Stimulated activated naive B cell treated with anti-CD40 and anti-IgM and Interleukin-4, amounts not matched to agents 10 μg/mL and 1 μg/mL and 100 μg/mL, for 72 hours (primary cell): ENCODE measurements around the gene BMPER.

Source experiments
- ATAC-seq, 2 donors: fragments of 150-1000 bp; cut with Tn5 transposase; replicated peaks; 2 replicates each; pipeline ENCODE4 v1.10.0; 2021; ENCODE audit warnings: moderate library complexity in 1 of 2
- DNase-seq: peaks from one replicate; pipeline ENCODE4 v3.0.0; 2021
- H3K27ac Mint-ChIP-seq: one replicate; pipeline ENCODE4 v1.8.0; 2022; ENCODE audit warnings: mild to moderate bottlenecking, mixed read lengths
- H3K27me3 Mint-ChIP-seq, 2 donors: one replicate each; pipeline ENCODE4 v1.8.0; 2022; ENCODE audit warnings: mixed read lengths in 2 of 2
- H3K36me3 Mint-ChIP-seq, 2 donors: one replicate each; pipeline ENCODE4 v1.8.0; 2022; ENCODE audit warnings: mixed read lengths in 2 of 2, mild to moderate bottlenecking in 1 of 2
- H3K4me1 Mint-ChIP-seq, 2 donors: one replicate each; pipeline ENCODE4 v1.8.0; 2022; ENCODE audit warnings: mixed read lengths in 2 of 2, mild to moderate bottlenecking in 1 of 2
- H3K4me3 Mint-ChIP-seq, 2 donors: one replicate each; pipeline ENCODE4 v1.8.0; 2022; ENCODE audit warnings: mild to moderate bottlenecking in 2 of 2, mixed read lengths in 2 of 2, moderate library complexity in 1 of 2
- H3K9me3 Mint-ChIP-seq, 2 donors: one replicate each; pipeline ENCODE4 v1.8.0; 2022; ENCODE audit warnings: mixed read lengths in 2 of 2, mild to moderate bottlenecking in 1 of 2

BMPER gene

DNA sequence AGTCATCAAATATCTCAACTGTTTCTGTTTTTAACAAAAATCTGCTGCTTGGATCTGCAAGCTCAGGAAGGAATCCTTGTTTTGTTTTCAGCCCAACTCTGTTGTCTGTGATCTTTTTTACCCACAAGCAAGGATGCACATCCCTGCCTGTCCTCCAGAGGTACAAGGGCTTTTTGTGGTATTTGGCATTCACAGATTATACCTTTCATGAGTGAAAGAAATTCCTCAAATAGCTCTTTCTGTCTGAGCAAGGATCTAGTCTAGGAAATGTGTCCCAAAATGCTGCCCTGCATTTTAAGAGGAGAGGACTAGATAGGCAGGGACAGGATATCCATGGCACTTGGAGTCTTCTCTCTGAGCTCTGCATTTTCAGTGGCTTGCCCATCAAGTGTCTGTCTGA lies 151.8 kb downstream of the BMPER start:
- no peak for ATAC-seq
- Mint-ChIP-seq H3K27me3 (no peaks in the 10 kb centered on the region), H3K4me1 (no peaks in the 10 kb centered on the region), H3K9me3 (no peaks in the 10 kb centered on the region), H3K36me3 (no peaks in the 10 kb centered on the region), H3K4me3 (no peak overlapping the region), H3K27ac (no peak overlapping the region)
- DNase-seq, result no peak

DNA sequence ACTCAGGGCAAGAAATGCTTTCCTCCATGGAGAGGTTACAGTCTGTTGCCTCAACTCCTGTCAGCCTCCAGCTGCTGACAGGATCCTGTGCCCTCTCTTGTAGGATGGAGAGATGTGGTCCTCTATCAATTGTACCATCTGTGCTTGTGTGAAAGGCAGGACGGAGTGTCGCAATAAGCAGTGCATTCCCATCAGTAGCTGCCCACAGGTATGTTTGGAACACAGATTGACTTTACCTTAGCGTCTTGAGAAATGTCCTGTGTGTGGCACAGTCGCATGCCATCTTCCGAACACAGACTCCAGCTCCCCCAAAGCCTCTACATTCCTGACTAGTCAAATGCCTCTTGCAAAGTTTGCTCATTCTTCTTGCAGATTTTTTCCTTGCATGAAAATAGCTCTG lies 152.6 kb downstream of the BMPER start:
- Mint-ChIP-seq H3K27me3 (no peaks in the 10 kb centered on the region), H3K9me3 (no peaks in the 10 kb centered on the region), H3K4me3 (no peak overlapping the region), H3K4me1 (no peaks in the 10 kb centered on the region), H3K27ac (no peak overlapping the region), H3K36me3 (no peaks in the 10 kb centered on the region)
- no peak for ATAC-seq
- no peak for DNase-seq

DNA sequence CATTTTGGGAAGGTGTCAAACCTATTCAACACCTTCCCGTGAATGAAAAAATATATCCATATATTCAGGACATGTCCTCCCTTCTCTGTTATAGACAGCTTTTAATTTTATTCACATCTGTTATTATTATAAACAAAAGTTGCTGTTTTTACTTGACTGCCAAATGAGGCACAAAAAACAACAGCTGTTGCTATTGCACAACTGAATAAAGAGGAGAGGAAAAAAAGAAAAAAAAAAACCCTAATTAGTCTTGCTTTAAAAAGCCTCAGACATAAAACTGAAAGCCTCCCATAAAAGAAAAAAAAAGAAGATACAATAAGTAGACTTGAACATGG lies 153.4 kb downstream of the BMPER start:
- Mint-ChIP-seq H3K4me1 (no peaks in the 10 kb centered on the region), H3K4me3 (no peak overlapping the region), H3K27ac (no peak overlapping the region), H3K9me3 (no peaks in the 10 kb centered on the region), H3K27me3 (no peaks in the 10 kb centered on the region), H3K36me3 (no peaks in the 10 kb centered on the region)
- DNase-seq (no peak), ATAC-seq (no peak)

DNA sequence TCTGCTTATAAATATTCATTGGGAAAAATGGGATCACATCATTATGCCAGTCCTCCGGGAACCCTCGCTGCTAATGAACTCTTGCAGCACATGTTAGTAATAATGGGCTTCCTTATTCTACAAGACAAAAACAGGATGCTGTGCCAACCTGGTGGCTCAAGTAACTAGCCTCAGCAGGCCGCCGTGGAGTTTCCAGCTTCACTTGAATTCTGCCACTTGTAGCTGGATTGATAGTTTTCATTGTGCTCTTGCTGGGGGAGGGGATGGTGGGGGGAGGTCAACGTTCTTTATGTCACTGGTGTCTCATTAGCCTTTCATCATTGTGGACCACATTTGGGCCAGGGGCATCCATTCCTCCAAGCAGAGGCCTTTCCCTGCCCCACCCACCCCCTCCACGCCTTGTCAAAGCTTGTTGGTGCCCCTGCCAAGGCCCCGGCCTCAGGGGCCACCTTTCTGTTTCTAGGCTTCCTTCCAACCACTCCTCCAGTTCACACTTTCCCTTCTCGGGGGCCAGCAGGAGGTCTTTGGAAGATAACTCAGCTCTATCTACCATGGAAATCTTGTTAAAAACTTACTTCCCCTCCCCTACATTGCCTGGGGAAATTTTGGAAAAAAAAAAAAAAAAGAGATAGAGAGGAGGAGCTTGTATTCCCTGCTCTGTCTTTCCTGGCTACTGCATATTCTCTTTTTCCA lies 153.9 kb downstream of the BMPER start:
- H3K9me3 Mint-ChIP-seq, result no peaks in the 10 kb centered on the region
- no peak overlapping the region for H3K4me3 Mint-ChIP-seq
- H3K4me1 Mint-ChIP-seq, result no peaks in the 10 kb centered on the region
- H3K36me3 Mint-ChIP-seq, result no peaks in the 10 kb centered on the region
- no peak for ATAC-seq
- no peak overlapping the region for H3K27ac Mint-ChIP-seq
- H3K27me3 Mint-ChIP-seq, result no peaks in the 10 kb centered on the region
- no peak for DNase-seq

DNA sequence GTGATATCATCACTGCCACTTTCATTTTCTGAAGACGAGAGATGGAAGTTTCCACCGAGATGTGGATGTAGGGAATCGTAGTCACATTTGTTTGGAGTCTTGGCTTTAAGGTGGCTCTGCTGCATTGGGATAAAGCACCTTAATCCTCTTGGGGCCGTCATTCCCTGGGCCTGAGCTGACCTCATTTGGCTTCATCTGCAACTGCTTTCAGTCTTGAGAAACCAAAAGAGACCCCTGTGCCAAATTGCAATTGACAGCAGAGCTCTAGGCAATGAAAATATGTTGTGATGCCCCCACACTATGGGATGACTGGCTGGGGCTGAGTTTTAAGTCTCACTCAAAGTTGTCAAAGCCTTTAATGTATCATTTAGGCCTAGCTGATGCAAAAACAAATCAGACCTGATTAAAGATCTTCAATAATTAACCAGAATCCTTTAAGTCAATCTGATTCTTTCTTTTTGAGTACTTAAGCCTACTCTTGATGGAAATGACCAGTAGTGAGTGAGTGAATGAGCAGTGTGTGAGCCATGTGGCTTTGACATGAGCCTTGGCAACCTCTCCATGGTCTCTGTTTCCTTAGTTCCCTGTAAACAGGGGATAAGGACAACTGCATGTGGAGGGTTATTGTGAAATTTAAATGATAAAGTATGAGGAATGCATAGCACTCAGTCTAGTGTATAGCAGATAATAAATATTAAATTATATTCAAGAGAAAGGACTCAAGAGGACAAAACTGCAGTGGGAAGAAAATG lies 155.0 kb downstream of the BMPER start:
- Mint-ChIP-seq H3K27me3 (no peaks in the 10 kb centered on the region), H3K27ac (no peak overlapping the region)

DNA sequence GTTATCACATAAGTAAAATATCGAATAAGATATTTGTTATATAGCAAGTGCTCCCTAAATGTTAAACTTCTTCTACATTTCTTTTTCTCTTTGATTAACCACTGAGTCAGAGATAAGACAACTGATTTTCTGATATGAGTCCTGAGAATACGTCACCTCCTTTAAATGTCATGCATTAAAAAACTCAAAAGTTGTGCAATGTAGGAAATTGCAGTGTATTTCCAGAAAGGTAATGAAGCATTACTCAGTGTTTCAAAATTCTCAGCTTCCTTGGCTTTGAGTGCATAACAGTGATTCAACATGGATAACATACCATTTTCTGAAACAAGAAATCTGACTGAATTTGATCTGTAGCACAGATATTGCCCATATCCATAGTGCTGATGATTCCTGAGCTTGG lies 155.8 kb downstream of the BMPER start:
- Mint-ChIP-seq H3K27ac (no peak overlapping the region), H3K4me1 (no peaks in the 10 kb centered on the region), H3K9me3 (no peaks in the 10 kb centered on the region), H3K4me3 (no peak overlapping the region), H3K27me3 (no peaks in the 10 kb centered on the region), H3K36me3 (no peaks in the 10 kb centered on the region)
- DNase-seq, result no peak
- ATAC-seq, result no peak

More for the DNA sequence above, 155.0 kb downstream of the BMPER start:
- ATAC-seq, result no peak
- no peaks in the 10 kb centered on the region for H3K4me1 Mint-ChIP-seq
- no peaks in the 10 kb centered on the region for H3K9me3 Mint-ChIP-seq
- no peak overlapping the region for H3K4me3 Mint-ChIP-seq
- H3K36me3 Mint-ChIP-seq, result no peaks in the 10 kb centered on the region
- no peak for DNase-seq

DNA sequence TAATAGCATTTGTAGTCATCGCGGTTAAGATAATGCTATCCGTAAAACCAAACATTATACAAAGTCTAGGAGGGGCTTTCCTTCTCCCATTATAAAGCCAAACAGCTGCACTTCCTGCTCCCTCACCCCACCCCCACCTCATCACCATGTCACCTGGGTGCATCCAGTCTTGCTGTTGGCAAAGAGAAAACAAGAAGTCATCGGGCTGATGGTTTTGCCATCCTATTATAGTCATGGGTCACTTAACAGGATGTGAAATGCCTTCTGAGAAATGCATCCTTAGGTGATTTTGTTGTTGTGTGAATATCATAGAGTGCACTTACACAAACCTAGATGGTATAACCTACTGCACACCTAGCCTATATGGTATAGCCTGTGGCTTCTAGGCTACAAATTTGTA lies 157.0 kb downstream of the BMPER start:
- Mint-ChIP-seq H3K36me3 (no peaks in the 10 kb centered on the region), H3K4me1 (no peaks in the 10 kb centered on the region), H3K27ac (no peak overlapping the region), H3K27me3 (no peaks in the 10 kb centered on the region), H3K9me3 (no peaks in the 10 kb centered on the region), H3K4me3 (no peak overlapping the region)
- DNase-seq, result no peak
- ATAC-seq, result no peak

DNA sequence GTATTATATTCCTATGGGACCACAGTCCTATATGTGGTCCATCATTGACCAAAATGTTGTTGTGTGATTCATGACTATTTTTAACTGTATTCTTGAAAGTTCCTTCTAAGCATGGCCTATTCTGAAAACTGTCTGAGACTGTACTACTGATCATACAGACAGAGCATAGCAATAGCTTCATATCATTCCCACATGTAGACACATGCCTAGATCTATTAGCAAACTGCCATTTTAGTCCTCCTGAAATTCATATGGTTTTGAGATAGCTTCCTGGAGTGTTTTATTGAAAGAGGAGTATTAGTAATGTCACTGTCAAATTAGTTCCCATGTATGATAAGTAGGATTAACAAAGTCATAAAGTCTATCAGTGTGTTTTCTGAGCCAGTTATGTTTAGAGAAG lies 157.5 kb downstream of the BMPER start:
- DNase-seq (no peak), ATAC-seq (no peak)
- Mint-ChIP-seq H3K27ac (no peak overlapping the region), H3K4me3 (no peak overlapping the region), H3K27me3 (no peaks in the 10 kb centered on the region), H3K4me1 (no peaks in the 10 kb centered on the region), H3K36me3 (no peaks in the 10 kb centered on the region), H3K9me3 (no peaks in the 10 kb centered on the region)

DNA sequence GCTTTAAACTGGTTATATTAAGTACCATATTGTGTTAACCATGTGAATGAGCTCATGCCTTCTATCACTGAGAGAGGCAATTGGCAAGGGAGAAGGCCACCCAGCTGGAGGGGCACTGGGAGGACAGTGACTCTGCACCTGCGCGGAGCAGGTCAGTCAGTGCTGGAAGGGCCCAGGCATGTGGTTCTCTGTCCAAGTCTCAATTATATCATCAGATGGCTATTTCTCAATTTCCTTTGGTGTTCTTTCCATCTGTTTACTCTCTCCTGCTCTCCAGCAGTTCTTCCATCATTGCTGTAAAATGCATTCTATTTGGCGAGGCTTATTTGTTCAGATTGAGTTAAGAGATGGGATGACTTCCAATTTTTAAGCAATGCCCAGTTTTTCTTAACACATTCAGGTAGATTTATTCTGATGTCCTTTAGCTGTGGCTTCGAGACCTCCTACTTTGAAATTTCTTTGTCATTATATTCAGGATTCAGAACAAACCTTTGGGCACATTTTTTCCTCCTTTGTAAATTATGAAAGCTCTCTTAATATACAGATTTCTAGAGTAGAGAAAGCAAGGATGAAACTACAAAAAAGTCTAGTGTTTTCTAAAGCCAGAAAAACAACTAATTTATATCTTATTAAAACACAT lies 159.3 kb downstream of the BMPER start:
- Mint-ChIP-seq H3K36me3 (no peaks in the 10 kb centered on the region), H3K27ac (no peak overlapping the region), H3K4me1 (no peaks in the 10 kb centered on the region), H3K4me3 (no peak overlapping the region), H3K27me3 (no peaks in the 10 kb centered on the region), H3K9me3 (no peaks in the 10 kb centered on the region)
- DNase-seq (no peak), ATAC-seq (no peak)

DNA sequence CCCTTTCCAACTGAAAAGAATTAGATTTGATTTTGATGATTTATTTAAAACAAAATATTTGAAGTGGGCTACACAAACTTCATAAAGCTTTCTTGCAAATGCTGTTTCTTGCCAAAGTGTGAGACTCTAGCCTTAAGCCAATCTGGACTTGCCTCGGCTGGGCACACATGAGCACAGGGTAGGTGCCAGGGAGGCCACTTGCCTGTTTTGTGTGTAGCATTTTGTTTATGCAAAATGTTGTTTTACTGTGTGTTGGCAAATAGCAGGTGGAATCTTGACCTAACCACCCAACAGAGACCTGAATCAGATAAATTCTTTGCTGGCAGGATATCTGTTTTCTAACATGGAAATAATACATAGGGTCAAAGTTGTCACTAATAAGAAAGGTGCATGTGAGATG lies 161.1 kb downstream of the BMPER start:
- no peaks in the 10 kb centered on the region for H3K36me3 Mint-ChIP-seq
- no peak for DNase-seq
- H3K27me3 Mint-ChIP-seq, result no peaks in the 10 kb centered on the region
- H3K27ac Mint-ChIP-seq, result no peak overlapping the region
- H3K9me3 Mint-ChIP-seq, result no peaks in the 10 kb centered on the region
- no peak overlapping the region for H3K4me3 Mint-ChIP-seq
- ATAC-seq, result no peak
- no peaks in the 10 kb centered on the region for H3K4me1 Mint-ChIP-seq

DNA sequence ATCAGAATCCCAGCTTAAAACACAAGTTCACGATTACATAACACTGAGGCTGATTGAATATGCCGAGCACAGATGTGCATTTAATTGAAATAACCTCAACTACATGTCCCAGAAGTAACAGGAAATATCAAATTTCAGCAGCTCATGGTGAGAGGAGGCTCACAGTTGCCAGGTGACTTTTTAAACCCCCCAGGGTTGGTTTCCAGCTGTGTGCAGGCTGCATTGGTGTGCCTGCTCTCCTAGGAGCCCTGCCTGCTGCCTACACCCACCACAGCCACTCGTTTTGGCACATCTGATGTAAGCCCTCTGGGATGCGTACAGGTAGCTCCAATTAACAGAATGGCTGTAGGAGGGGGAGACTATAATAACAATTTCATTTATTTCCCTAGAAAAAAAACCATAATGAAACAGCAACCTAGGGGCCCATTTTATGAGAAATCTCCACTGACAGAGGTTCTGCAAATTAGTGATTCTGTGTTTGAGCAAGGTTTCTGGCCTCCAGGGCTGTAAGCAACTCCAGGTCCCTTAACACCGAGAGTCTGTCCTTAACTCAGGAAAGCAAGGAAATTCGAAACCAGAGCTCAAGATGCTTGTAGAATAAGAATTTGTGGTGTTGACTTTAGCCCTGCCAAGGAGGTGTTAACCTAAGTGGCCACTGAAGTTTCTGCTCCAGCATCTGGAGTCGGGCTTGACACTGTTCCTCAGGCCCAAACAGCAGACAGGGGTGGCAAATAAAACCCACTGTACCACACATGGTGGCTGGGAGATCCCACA lies 161.9 kb downstream of the BMPER start:
- no peak overlapping the region for H3K27ac Mint-ChIP-seq
- H3K4me3 Mint-ChIP-seq, result no peak overlapping the region
- no peak for DNase-seq
- no peaks in the 10 kb centered on the region for H3K4me1 Mint-ChIP-seq
- no peak for ATAC-seq
- H3K36me3 Mint-ChIP-seq, result no peaks in the 10 kb centered on the region
- H3K27me3 Mint-ChIP-seq, result no peaks in the 10 kb centered on the region
- no peaks in the 10 kb centered on the region for H3K9me3 Mint-ChIP-seq

DNA sequence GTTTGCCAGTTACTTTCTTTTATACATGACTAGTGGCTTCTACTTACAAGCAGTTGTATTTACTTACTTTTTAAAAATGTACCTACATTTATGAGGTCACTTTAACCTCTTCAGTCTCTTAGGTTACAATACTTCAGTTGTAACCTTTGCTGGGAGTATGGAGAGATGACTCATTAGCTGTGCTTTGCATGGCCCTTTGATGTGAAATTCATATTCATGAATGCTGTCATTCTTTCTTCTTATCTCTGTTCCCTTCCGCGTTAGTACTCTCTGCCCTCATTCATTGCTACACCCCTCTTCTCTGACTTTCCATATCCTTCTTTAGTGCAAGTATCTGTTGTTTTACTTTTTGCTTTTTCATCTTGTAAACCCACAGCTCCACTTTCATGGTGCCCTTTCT lies 164.3 kb downstream of the BMPER start:
- peaks cover 2 to 4% of the 10 kb centered on the region in 2 donors for H3K9me3 Mint-ChIP-seq
- DNase-seq, result no peak
- H3K4me1 Mint-ChIP-seq, result no peaks in the 10 kb centered on the region
- no peak overlapping the region for H3K27ac Mint-ChIP-seq
- peaks cover 4 to 6% of the 10 kb centered on the region in 2 donors for H3K27me3 Mint-ChIP-seq
- H3K36me3 Mint-ChIP-seq, result no peaks in the 10 kb centered on the region
- no peak for ATAC-seq
- no peak overlapping the region for H3K4me3 Mint-ChIP-seq

DNA sequence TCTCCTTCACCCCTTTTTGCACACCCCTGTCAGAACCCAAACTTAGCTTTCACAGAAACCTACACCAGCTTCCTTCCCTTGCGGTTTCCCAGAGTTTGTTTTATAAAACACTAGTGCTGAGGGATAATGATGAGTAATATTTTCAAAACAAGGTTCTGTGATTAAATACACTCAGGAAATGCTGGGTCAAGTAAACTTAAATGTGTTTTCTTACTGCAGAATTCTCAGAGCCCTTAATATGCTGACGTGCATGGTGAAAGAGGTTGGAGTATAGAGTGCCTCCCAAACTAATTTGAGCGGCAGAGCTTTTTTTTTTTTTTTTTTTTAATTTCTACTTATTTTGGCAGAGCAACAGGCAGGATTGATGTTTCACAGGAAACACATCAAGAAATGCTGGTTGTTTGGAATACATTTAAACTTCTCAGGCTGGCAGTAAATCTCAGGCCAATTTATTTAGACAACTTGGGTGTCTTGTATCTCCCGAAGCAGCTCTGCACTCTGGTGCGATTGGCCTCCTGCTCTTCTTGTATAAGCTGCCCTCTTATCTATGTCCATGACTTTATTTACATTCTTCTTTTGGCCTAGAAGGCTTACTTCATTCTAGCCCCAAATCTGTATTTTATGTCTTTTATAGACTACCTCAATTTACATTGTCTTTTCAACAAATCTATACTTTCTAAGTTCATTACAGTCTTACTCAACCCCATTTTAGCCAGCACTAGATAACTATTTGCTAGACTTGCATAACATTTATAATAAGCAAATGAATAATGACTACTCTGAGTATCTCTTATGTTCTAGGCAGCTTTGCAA lies 165.4 kb downstream of the BMPER start:
- no peak overlapping the region for H3K4me3 Mint-ChIP-seq
- H3K36me3 Mint-ChIP-seq, result no peaks in the 10 kb centered on the region
- DNase-seq, result no peak
- no peak for ATAC-seq
- peaks cover 4 to 6% of the 10 kb centered on the region in 2 donors for H3K27me3 Mint-ChIP-seq
- no peak overlapping the region for H3K27ac Mint-ChIP-seq
- H3K9me3 Mint-ChIP-seq, result peaks cover 2 to 4% of the 10 kb centered on the region in 2 donors
- no peaks in the 10 kb centered on the region for H3K4me1 Mint-ChIP-seq

DNA sequence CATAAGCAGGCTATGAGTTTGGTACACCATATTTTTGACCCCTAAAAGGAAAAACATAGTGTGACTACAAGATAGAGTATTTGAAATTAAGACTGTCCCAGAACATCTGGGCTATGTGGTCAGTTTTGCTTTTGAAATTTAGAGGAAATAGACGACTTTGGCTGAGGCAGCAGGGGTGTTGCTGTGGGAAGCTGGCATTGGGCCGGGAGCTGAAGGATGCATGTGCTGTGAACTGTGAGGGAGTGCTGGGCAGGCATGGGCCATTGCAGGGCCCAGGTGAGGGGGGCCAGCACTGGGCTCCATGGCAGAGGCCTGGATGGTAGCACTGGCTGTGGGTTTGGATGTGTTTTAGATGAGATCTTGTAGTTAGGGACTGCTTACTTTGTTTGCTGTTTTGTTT lies 168.3 kb downstream of the BMPER start:
- H3K4me3 Mint-ChIP-seq, result no peak overlapping the region
- no peaks in the 10 kb centered on the region for H3K4me1 Mint-ChIP-seq
- peaks cover 4 to 6% of the 10 kb centered on the region in 2 donors for H3K27me3 Mint-ChIP-seq
- H3K9me3 Mint-ChIP-seq, result peaks cover 4% of the 10 kb centered on the region in 2 donors
- no peak overlapping the region for H3K27ac Mint-ChIP-seq
- ATAC-seq, result no peak
- no peaks in the 10 kb centered on the region for H3K36me3 Mint-ChIP-seq
- DNase-seq, result no peak
